HepG2 (cell line): ENCODE data around the gene WDR18. TPM values are rescaled to one million over a fixed set of nuclear protein-coding genes. Genes with fewer than 3 reads are reported as not detected.

Experiments
- CEBPB ChIP-seq: IDR thresholded peaks from 2 replicates; pipeline ENCODE4 v1.6.1; 2011; ENCODE audit warnings: low read depth, low read length, improper control_type of control experiment, borderline replicate concordance
- DMAP1 ChIP-seq: IDR thresholded peaks from 2 replicates; pipeline ENCODE4 v1.6.1; 2016
- EED ChIP-seq: sonication (generic); formaldehyde crosslinking; IDR thresholded peaks from 2 replicates; pipeline ENCODE4 v1.5.0; 2020; ENCODE audit warnings: mild to moderate bottlenecking, missing genetic modification reagents
- ETS1 ChIP-seq: sonication (generic); formaldehyde crosslinking; IDR thresholded peaks from 2 replicates; pipeline ENCODE4 v1.4.0; 2020; ENCODE audit warnings: missing genetic modification reagents
- GABPA ChIP-seq, 2 experiments: IDR thresholded peaks; 2 replicates each; pipeline ENCODE4 v1.6.1; 2011 to 2016; ENCODE audit warnings: low read depth in 2 of 2, low read length in 1 of 2, missing biosample characterization in 1 of 2, missing genetic modification characterization in 1 of 2
- HOXA3 ChIP-seq: sonication (generic); formaldehyde crosslinking; IDR thresholded peaks from 2 replicates; pipeline ENCODE4 v1.5.0; 2020; ENCODE audit warnings: missing genetic modification reagents
- LCORL ChIP-seq, 2 experiments: fragments of 450-650 bp in 1 of 2; sonication (generic) in 1 of 2; formaldehyde crosslinking in 1 of 2; IDR thresholded peaks; 2 replicates each; pipeline versions ENCODE4 v1.5.0 to v1.6.1; 2017 to 2020; ENCODE audit warnings: antibody characterized with exemption in 1 of 2, missing genetic modification reagents in 1 of 2
- NFE2 ChIP-seq: sonication (generic); formaldehyde crosslinking; IDR thresholded peaks from 2 replicates; pipeline ENCODE4 v1.4.0; 2020; ENCODE audit warnings: missing genetic modification reagents
- PHF21A ChIP-seq: sonication (generic); formaldehyde crosslinking; IDR thresholded peaks from 2 replicates; pipeline ENCODE4 v1.5.0; 2020; ENCODE audit warnings: mild to moderate bottlenecking, missing genetic modification reagents
- PRPF4 ChIP-seq: fragments of 200-400 bp; formaldehyde crosslinking; IDR thresholded peaks from 2 replicates; pipeline ENCODE4 v1.6.1; 2016; ENCODE audit warnings: low read length, low read depth; ENCODE audit not compliant: poor library complexity, severe bottlenecking
- REPIN1 ChIP-seq: sonication (generic); formaldehyde crosslinking; IDR thresholded peaks from 2 replicates; pipeline ENCODE4 v1.8.0; 2022; ENCODE audit warnings: missing genetic modification reagents, low read depth, mild to moderate bottlenecking, borderline replicate concordance
- RORA ChIP-seq: sonication (generic); formaldehyde crosslinking; IDR thresholded peaks from 2 replicates; pipeline ENCODE4 v1.5.0; 2020; ENCODE audit warnings: mild to moderate bottlenecking, missing genetic modification reagents, moderate library complexity
- TBX3 ChIP-seq: fragments of 450-650 bp; IDR thresholded peaks from 2 replicates; pipeline ENCODE4 v1.6.1; 2017; ENCODE audit warnings: antibody characterized with exemption, mild to moderate bottlenecking, inconsistent platforms, borderline replicate concordance
- XBP1 ChIP-seq: sonication (generic); formaldehyde crosslinking; IDR thresholded peaks from 2 replicates; pipeline ENCODE4 v1.5.0; 2020; ENCODE audit warnings: missing genetic modification reagents
- ZBTB8A ChIP-seq: sonication (generic); formaldehyde crosslinking; IDR thresholded peaks from 2 replicates; pipeline ENCODE4 v1.4.0; 2020; ENCODE audit warnings: mild to moderate bottlenecking, low read depth, missing genetic modification reagents, borderline replicate concordance
- ZMYM2 ChIP-seq: sonication (generic); formaldehyde crosslinking; IDR thresholded peaks from 2 replicates; pipeline ENCODE4 v1.8.0; 2022; ENCODE audit warnings: mild to moderate bottlenecking, missing genetic modification reagents
- ZNF24 ChIP-seq: fragments of 450-650 bp; IDR thresholded peaks from 2 replicates; pipeline ENCODE4 v1.6.1; 2017; ENCODE audit warnings: antibody characterized with exemption, mild to moderate bottlenecking
- ZNF572 ChIP-seq: sonication (generic); formaldehyde crosslinking; IDR thresholded peaks from 2 replicates; pipeline ENCODE4 v1.5.1; 2020; ENCODE audit warnings: mild to moderate bottlenecking, missing genetic modification reagents
- ZNF83 ChIP-seq: sonication (generic); formaldehyde crosslinking; IDR thresholded peaks from 2 replicates; pipeline ENCODE4 v1.4.0; 2020; ENCODE audit warnings: missing genetic modification reagents, mild to moderate bottlenecking, borderline replicate concordance
- polyA plus RNA-seq, 8 experiments: library from polyadenylated mRNA; depleted of rRNA in 3 of 8; stranded (reverse) in 7 of 8; unstranded in 1 of 8; fragments of >200 nt; fragmentation: Illumina TruSeq in 4 of 8; extraction: Trizol in 4 of 8; gene quantifications; 2 replicates each; pipeline versions ENCODE4 v1.2.1 to v1.2.3, GENCODE V29; 2011 to 2016; ENCODE audit warnings: low read depth in 4 of 8, missing spikeins in 1 of 8, mixed read lengths in 1 of 8; ENCODE audit not compliant: insufficient read depth in 1 of 8
- total RNA-seq, 5 experiments: library from RNA; depleted of rRNA; stranded (reverse); fragments of >200 nt; fragmentation: Illumina TruSeq; extraction: Trizol; gene quantifications; 2 replicates each; pipeline ENCODE4 v1.2.3, GENCODE V29; 2016; ENCODE audit warnings: low read depth in 1 of 5
- TF ChIP-seq, protein P1 (sequence below): sonication (generic); formaldehyde crosslinking; IDR thresholded peaks from 2 replicates; pipeline ENCODE4 v1.4.0; 2020; ENCODE audit warnings: low read depth, mild to moderate bottlenecking, missing genetic modification reagents
- TF ChIP-seq, protein P2 (sequence below): sonication (generic); formaldehyde crosslinking; IDR thresholded peaks from 2 replicates; pipeline ENCODE4 v1.8.0; 2022; ENCODE audit warnings: missing genetic modification reagents, mild to moderate bottlenecking, borderline replicate concordance
- TF ChIP-seq, protein P3 (sequence below): sonication (generic); formaldehyde crosslinking; IDR thresholded peaks from 2 replicates; pipeline ENCODE4 v1.4.0; 2020; ENCODE audit warnings: missing genetic modification reagents, borderline replicate concordance

The WDR18 gene
- total and polyA plus RNA-seq, 2 of the 13 experiments (the other 11 are each of a cell fraction or from before 2014, with no cell fraction given), result 36.4 to 47.6 TPM

- TF ChIP-seq REPIN1 (CRISPR knock-in tag) (peak; percentile 84; the same call in 1 of the 2 replicates), LCORL (IDR thresholded peaks at IDR 0.05) (no peak), LCORL (CRISPR knock-in tag; IDR thresholded peaks at IDR 0.05) (peak; percentile 95), EED (CRISPR knock-in tag) (no peak), GABPA (IDR thresholded peaks at IDR 0.05; ENCODE audit: low read depth, low read length) (no peak), GABPA (CRISPR knock-in tag; IDR thresholded peaks at IDR 0.05; ENCODE audit: low read depth) (peak; percentile 60; the same call in 1 of the 2 replicates), NFE2 (CRISPR knock-in tag) (no peak), ZNF83 (0 out of 2 replicates have a peak, but pooled peaks have one; percentile 77), ZNF572 (peak; percentile 45; the same call in 1 of the 2 replicates), HOXA3 (peak; percentile 87), ETS1 (CRISPR knock-in tag) (no peak), CEBPB (peak; percentile 40; the same call in 1 of the 2 replicates), ZMYM2 (CRISPR knock-in tag) (no peak), XBP1 (CRISPR knock-in tag) (0 out of 2 replicates have a peak, but pooled peaks have one; percentile 41), RORA (no peak), ZNF24 (0 out of 2 replicates have a peak, but pooled peaks have one; percentile 40), ZBTB8A (CRISPR knock-in tag) (no peak), PHF21A (CRISPR knock-in tag) (peak; percentile 99), TBX3 (peak; percentile 74; the same call in 1 of the 2 replicates), DMAP1 (CRISPR knock-in tag) (peak; percentile 83), PRPF4 (peak; percentile 65)
- TF ChIP-seq, protein P1, sequence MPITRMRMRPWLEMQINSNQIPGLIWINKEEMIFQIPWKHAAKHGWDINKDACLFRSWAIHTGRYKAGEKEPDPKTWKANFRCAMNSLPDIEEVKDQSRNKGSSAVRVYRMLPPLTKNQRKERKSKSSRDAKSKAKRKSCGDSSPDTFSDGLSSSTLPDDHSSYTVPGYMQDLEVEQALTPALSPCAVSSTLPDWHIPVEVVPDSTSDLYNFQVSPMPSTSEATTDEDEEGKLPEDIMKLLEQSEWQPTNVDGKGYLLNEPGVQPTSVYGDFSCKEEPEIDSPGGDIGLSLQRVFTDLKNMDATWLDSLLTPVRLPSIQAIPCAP (CRISPR knock-in tag), result no peak
- TF ChIP-seq, protein P2, sequence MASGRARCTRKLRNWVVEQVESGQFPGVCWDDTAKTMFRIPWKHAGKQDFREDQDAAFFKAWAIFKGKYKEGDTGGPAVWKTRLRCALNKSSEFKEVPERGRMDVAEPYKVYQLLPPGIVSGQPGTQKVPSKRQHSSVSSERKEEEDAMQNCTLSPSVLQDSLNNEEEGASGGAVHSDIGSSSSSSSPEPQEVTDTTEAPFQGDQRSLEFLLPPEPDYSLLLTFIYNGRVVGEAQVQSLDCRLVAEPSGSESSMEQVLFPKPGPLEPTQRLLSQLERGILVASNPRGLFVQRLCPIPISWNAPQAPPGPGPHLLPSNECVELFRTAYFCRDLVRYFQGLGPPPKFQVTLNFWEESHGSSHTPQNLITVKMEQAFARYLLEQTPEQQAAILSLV, result peak; percentile 72; the same call in 1 of the 2 replicates
- TF ChIP-seq, protein P3, sequence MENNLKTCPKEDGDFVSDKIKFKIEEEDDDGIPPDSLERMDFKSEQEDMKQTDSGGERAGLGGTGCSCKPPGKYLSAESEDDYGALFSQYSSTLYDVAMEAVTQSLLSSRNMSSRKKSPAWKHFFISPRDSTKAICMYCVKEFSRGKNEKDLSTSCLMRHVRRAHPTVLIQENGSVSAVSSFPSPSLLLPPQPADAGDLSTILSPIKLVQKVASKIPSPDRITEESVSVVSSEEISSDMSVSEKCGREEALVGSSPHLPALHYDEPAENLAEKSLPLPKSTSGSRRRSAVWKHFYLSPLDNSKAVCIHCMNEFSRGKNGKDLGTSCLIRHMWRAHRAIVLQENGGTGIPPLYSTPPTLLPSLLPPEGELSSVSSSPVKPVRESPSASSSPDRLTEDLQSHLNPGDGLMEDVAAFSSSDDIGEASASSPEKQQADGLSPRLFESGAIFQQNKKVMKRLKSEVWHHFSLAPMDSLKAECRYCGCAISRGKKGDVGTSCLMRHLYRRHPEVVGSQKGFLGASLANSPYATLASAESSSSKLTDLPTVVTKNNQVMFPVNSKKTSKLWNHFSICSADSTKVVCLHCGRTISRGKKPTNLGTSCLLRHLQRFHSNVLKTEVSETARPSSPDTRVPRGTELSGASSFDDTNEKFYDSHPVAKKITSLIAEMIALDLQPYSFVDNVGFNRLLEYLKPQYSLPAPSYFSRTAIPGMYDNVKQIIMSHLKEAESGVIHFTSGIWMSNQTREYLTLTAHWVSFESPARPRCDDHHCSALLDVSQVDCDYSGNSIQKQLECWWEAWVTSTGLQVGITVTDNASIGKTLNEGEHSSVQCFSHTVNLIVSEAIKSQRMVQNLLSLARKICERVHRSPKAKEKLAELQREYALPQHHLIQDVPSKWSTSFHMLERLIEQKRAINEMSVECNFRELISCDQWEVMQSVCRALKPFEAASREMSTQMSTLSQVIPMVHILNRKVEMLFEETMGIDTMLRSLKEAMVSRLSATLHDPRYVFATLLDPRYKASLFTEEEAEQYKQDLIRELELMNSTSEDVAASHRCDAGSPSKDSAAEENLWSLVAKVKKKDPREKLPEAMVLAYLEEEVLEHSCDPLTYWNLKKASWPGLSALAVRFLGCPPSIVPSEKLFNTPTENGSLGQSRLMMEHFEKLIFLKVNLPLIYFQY (CRISPR knock-in tag), result peak; percentile 90; the same call in 1 of the 2 replicates
These were observed 31.3 kb upstream of the WDR18 start (continued) for GRCh38 chr19:952680-953444.
